ENCODE data around the gene UBAP1. TPM values are rescaled to one million over a fixed set of nuclear protein-coding genes. Genes with fewer than 3 reads are reported as not detected.

UBAP1 gene
- total RNA-seq, 1 experiment from 2014 or later, result 30.8 TPM

- no peak overlapping the region for H3K4me3 ChIP-seq (replicated peaks in 1 of 2; ENCODE audit: low read depth in 1 of 2, low read length in 2 of 2)
- ATAC-seq (no peak), DNase-seq (ENCODE audit: low read depth, low spot score) (no peak)
- H3K4me2 ChIP-seq (ENCODE audit: low read length), result no peak overlapping the region
- no peaks in the 10 kb centered on the region for H3K4me1 ChIP-seq (ENCODE audit: control insufficient read depth in 1 of 2, insufficient read depth in 2 of 2, low read length in 2 of 2)
- no peak for TF ChIP-seq ELF1 (IDR thresholded peaks at IDR 0.05; ENCODE audit: borderline replicate concordance, low read depth)
- TF ChIP-seq ZNF274 (IDR thresholded peaks at IDR 0.05; ENCODE audit: low read depth, low read length), result no peak
- TF ChIP-seq ZBTB33 (IDR thresholded peaks at IDR 0.05; ENCODE audit: extremely low read depth, insufficient replicate concordance, low read length), result no peak
- no peak for TF ChIP-seq EZH2phosphoT487 (IDR thresholded peaks at IDR 0.05; ENCODE audit: borderline replicate concordance)
- no peak for TF ChIP-seq CEBPB (IDR thresholded peaks at IDR 0.05; ENCODE audit: low read depth)
- TF ChIP-seq EGR1 (IDR thresholded peaks at IDR 0.05; ENCODE audit: low read depth), result no peak
- TF ChIP-seq POLR2A (IDR thresholded peaks at IDR 0.05; ENCODE audit: borderline replicate concordance, extremely low read depth, insufficient read depth, insufficient read length), result no peak
- TF ChIP-seq FOSL1 (IDR thresholded peaks at IDR 0.05; ENCODE audit: low read depth), result no peak
- TF ChIP-seq TCF7L2 (IDR thresholded peaks at IDR 0.05; ENCODE audit: borderline replicate concordance, extremely low read depth, insufficient read depth, insufficient read length), result no peak
- TF ChIP-seq ATF3 (IDR thresholded peaks at IDR 0.05), result no peak
- no peak for TF ChIP-seq EZH2 (IDR thresholded peaks at IDR 0.05)
- TF ChIP-seq SIN3A (IDR thresholded peaks at IDR 0.05; ENCODE audit: low read depth), result no peak
- TF ChIP-seq JUND (IDR thresholded peaks at IDR 0.05), result no peak
- TF ChIP-seq MAX (IDR thresholded peaks at IDR 0.05), result no peak
- TF ChIP-seq RAD21 (IDR thresholded peaks at IDR 0.05; ENCODE audit: low read depth), result no peak
- no peak for TF ChIP-seq REST (IDR thresholded peaks at IDR 0.05; ENCODE audit: low read depth)
- no peak for TF ChIP-seq ZFX (IDR thresholded peaks at IDR 0.05)
- no peak for TF ChIP-seq CTCF (IDR thresholded peaks at IDR 0.05 in 2 of 3, conservative IDR thresholded peaks at IDR 0.05 in 1 of 3; ENCODE audit: borderline replicate concordance in 1 of 3, insufficient read depth in 1 of 3, low read depth in 2 of 3, low read length in 2 of 3)
- no peak for TF ChIP-seq SP1 (IDR thresholded peaks at IDR 0.05; ENCODE audit: low read depth)
- TF ChIP-seq SRF (IDR thresholded peaks at IDR 0.05; ENCODE audit: low read depth), result no peak
- CTCF ChIA-PET, result interaction anchor here (1.3 kb wide), 1 partner anchor 26 kb away, joined by 7 read pairs; no protein-coding TSS in a partner anchor
- POLR2A ChIA-PET, result no interaction called here
- H3K27ac ChIP-seq (ENCODE audit: low read depth, low read length), result no peak overlapping the region
- peaks cover 36% of the 10 kb centered on the region for H3K79me2 ChIP-seq (ENCODE audit: insufficient read depth, low read length)
- no peaks in the 10 kb centered on the region for H3K36me3 ChIP-seq (ENCODE audit: control insufficient read depth in 1 of 2, insufficient read depth in 2 of 2, low read length in 2 of 2)
- H2AFZ ChIP-seq (ENCODE audit: low read depth, low read length, poor library complexity, severe bottlenecking), result no peak overlapping the region
- intact Hi-C loops (cut with micrococcal nuclease), result no loop called here
- H3K9me3 ChIP-seq (ENCODE audit: control insufficient read depth in 1 of 2, insufficient read depth in 1 of 2, low read depth in 1 of 2, low read length in 2 of 2), result no peaks in the 10 kb centered on the region
- 0 out of 2 replicates have a peak, but pooled peaks cover 3% of the 10 kb centered on the region for H4K20me1 ChIP-seq (ENCODE audit: insufficient read depth)
- RAD21 ChIA-PET (ENCODE audit: low non-redundant PET in 1 of 2, low total read pairs in 2 of 2, uncharacterized antibody in 2 of 2, unreplicated experiment in 2 of 2), result no interaction called here
- H3K9ac ChIP-seq (ENCODE audit: low read length), result no peak overlapping the region
- TSS peak; percentile 23 for BruUV-seq (replicated peaks)
- H3K9me2 ChIP-seq (ENCODE audit: insufficient read depth), result no peaks in the 10 kb centered on the region
- H3K27me3 ChIP-seq (ENCODE audit: insufficient read depth, low read length), result no peaks in the 10 kb centered on the region
Measured at GRCh38 chr9:34227445-34227844, 48.6 kb downstream of the UBAP1 start.

All from HCT116 (cell line).